ENCODE data around the gene PRR5L.

DNA sequence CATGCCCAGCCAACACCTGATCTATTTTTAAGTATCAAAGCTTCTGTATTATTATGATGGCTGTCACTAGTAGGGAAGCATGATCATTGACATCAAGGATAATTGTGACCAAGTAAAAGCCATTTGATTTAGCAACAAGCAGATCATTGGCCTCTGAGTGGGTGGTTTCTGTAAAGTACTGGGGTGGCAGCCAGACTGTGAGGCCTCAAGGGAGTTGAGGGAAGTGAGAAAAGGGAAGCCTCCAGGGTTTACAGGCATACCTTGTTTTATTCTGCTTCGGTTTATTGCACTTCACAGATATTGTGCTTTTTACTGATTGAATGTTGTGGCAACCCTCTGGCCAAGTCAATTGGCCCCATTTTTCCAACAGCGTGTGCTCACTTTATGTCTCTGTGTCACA, 60.1 kb downstream of the PRR5L start:
- TF ChIP-seq, protein P1, sequence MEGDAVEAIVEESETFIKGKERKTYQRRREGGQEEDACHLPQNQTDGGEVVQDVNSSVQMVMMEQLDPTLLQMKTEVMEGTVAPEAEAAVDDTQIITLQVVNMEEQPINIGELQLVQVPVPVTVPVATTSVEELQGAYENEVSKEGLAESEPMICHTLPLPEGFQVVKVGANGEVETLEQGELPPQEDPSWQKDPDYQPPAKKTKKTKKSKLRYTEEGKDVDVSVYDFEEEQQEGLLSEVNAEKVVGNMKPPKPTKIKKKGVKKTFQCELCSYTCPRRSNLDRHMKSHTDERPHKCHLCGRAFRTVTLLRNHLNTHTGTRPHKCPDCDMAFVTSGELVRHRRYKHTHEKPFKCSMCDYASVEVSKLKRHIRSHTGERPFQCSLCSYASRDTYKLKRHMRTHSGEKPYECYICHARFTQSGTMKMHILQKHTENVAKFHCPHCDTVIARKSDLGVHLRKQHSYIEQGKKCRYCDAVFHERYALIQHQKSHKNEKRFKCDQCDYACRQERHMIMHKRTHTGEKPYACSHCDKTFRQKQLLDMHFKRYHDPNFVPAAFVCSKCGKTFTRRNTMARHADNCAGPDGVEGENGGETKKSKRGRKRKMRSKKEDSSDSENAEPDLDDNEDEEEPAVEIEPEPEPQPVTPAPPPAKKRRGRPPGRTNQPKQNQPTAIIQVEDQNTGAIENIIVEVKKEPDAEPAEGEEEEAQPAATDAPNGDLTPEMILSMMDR (IDR thresholded peaks at IDR 0.05), result no peak
- TF ChIP-seq ZFX (IDR thresholded peaks at IDR 0.05; ENCODE audit: borderline replicate concordance), result no peak

All from 22Rv1 (cell line).